Upper lobe of left lung (tissue), 6 donors: Measurements from ENCODE around the gene RHOF. TPM values are rescaled to one million over a fixed set of nuclear protein-coding genes. Genes with fewer than 3 reads are reported as not detected.
"Not testable (repeated sequence)": the region's sequence is repeated elsewhere in the genome, so short reads cannot be mapped to it uniquely, and the experiment has no call there.

ENCODE experiments used
- ATAC-seq, 2 donors: fragments of 200-7000 bp; cut with Tn5 transposase; one replicate each; pipeline ENCODE4 v1.9.1; 2022; ENCODE audit warnings: mild to moderate bottlenecking in 2 of 2, moderate library complexity in 2 of 2; ENCODE audit not compliant: low FRiP score in 2 of 2
- DNase-seq, 2 donors: peaks; one replicate each; pipeline ENCODE4 v3.0.0-alpha.2; 2019 to 2020
- H3K27ac ChIP-seq, 4 donors: fragments of 200-600 bp; sonication (generic); one replicate each; pipeline ENCODE4 v1.5.1; 2016 to 2019
- H3K27me3 ChIP-seq, 4 donors: fragments of 200-600 bp; sonication (generic); one replicate each; pipeline ENCODE4 v1.5.1; 2017 to 2019
- H3K36me3 ChIP-seq, 4 donors: fragments of 200-600 bp; sonication (generic); one replicate each; pipeline ENCODE4 v1.5.1; 2016 to 2019
- H3K4me1 ChIP-seq, 4 donors: fragments of 200-600 bp; sonication (generic); one replicate each; pipeline ENCODE4 v1.5.1; 2018 to 2019
- H3K4me3 ChIP-seq, 4 donors: fragments of 200-600 bp; sonication (generic); one replicate each; pipeline ENCODE4 v1.5.1; 2017 to 2019; ENCODE audit warnings: mild to moderate bottlenecking in 2 of 4, moderate library complexity in 1 of 4
- H3K9me3 ChIP-seq, 4 donors: fragments of 200-600 bp; sonication (generic); one replicate each; pipeline ENCODE4 v1.5.1; 2018 to 2019
- EP300 ChIP-seq, 4 donors: sonication (generic); formaldehyde crosslinking; IDR thresholded peaks; one replicate each; pipeline ENCODE4 v1.5.1; 2017; ENCODE audit warnings: antibody characterized with exemption in 4 of 4, control low read depth in 2 of 4
- POLR2A ChIP-seq, 4 donors: fragments of 450-650 bp; IDR thresholded peaks; one replicate each; pipeline ENCODE4 v1.5.1; 2016 to 2017; ENCODE audit warnings: antibody characterized with exemption in 4 of 4, mild to moderate bottlenecking in 2 of 4
- POLR2AphosphoS5 ChIP-seq, 2 donors: sonication (generic); formaldehyde crosslinking; IDR thresholded peaks; one replicate each; pipeline ENCODE4 v1.5.1; 2017; ENCODE audit warnings: antibody characterized with exemption in 2 of 2
- WGBS, 2 donors: methylation state at CpG; one replicate each; pipeline ENCODE4 v1.1.5; 2017 to 2018; 5-methylcytosine and 5-hydroxymethylcytosine counted together
- total RNA-seq, 6 donors: library from RNA; depleted of rRNA in 4 of 6; stranded (reverse); fragments of >200 nt in 4 of 6; gene quantifications; one replicate each; pipeline versions ENCODE4 v1.1.0 to v1.2.1, GENCODE V29; 2016 to 2021
- TF ChIP-seq, protein P1 (sequence below), 6 experiments: fragments of 450-650 bp in 4 of 6; fragments of 200-600 bp in 2 of 6; sonication (generic) in 2 of 6; IDR thresholded peaks; one replicate each; pipeline ENCODE4 v1.5.1; 2016 to 2019; ENCODE audit warnings: antibody characterized with exemption in 6 of 6
- donor health status: DM: no; HTN: no; CAD: no; lungs with moderate emphysema.
- donor health status: DM: no; HTN: yes; CAD: no; lungs with severe emphysema.

Gene RHOF
- total RNA-seq, 6 donors from 2014 or later: 33.5 to 145 (median 45.5) TPM

DNA sequence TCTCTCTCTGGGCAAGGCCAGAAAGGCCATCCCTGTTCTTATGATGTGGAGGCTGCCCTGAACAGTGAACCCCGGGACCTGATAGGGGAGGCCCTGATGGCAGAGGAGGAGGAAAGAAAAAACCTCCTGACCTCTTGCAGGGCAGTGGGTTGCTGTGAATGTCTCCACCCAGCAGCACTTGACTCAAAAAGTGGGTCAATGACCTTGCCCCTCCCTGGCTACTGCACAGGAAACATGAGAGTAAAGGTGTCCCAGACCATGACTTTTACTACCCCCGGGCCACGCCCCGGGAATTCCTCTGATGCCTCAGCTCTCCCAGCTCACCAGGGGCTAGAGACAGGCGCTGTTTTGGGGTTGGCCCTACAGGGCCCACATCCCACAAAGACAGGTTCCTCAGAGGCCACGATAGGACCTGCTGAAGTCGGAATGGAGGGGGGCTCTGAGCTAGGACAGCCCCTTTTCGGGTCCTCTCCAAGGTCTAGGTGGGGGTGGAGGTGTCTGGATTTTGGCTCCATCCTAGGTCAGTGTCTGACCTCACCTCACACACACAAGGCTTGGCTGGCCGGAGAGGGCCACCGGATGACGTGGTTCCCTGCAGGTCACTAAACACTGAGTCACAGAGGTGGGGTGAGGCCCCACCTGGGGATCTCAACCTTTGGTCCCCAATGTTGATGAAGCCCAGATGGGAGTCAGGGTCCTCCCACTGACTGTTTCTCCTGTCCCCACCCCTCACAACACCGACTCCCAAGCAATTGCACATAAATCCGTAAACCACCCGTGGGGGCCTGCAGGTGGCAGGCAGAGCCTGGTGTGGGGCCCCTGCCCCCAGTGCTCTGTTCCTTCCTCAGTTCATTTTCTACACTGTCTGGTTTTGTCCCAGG lies 1.6 kb downstream of the RHOF start:
- H3K4me1 ChIP-seq: peaks cover 55 to 98% (median 85%) of the 10 kb centered on the region in 4 donors
- H3K9me3 ChIP-seq: no peaks in the 10 kb centered on the region
- peaks cover 0 to 11% (median 9%) of the 10 kb centered on the region in 4 donors for H3K36me3 ChIP-seq
- peak overlapping the region in 3 of 4 donors; percentile 57 to 62 (median 57) for H3K4me3 ChIP-seq
- ATAC-seq (no peak), DNase-seq (peak in 1 of 2 donors; percentile 75)
- H3K27ac ChIP-seq: peak overlapping the region; percentile 81 to 97 (median 88)
- 40 to 55% methylated on average over 10 to 11 of the region's 14 CpGs for WGBS, 2 donors
- no peaks in the 10 kb centered on the region for H3K27me3 ChIP-seq
- no peak for TF ChIP-seq POLR2A (IDR thresholded peaks at IDR 0.05)
- no peak for TF ChIP-seq EP300 (IDR thresholded peaks at IDR 0.05)
- TF ChIP-seq, protein P1, sequence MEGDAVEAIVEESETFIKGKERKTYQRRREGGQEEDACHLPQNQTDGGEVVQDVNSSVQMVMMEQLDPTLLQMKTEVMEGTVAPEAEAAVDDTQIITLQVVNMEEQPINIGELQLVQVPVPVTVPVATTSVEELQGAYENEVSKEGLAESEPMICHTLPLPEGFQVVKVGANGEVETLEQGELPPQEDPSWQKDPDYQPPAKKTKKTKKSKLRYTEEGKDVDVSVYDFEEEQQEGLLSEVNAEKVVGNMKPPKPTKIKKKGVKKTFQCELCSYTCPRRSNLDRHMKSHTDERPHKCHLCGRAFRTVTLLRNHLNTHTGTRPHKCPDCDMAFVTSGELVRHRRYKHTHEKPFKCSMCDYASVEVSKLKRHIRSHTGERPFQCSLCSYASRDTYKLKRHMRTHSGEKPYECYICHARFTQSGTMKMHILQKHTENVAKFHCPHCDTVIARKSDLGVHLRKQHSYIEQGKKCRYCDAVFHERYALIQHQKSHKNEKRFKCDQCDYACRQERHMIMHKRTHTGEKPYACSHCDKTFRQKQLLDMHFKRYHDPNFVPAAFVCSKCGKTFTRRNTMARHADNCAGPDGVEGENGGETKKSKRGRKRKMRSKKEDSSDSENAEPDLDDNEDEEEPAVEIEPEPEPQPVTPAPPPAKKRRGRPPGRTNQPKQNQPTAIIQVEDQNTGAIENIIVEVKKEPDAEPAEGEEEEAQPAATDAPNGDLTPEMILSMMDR (IDR thresholded peaks at IDR 0.05): no peak
- no peak for TF ChIP-seq POLR2AphosphoS5 (IDR thresholded peaks at IDR 0.05)

DNA sequence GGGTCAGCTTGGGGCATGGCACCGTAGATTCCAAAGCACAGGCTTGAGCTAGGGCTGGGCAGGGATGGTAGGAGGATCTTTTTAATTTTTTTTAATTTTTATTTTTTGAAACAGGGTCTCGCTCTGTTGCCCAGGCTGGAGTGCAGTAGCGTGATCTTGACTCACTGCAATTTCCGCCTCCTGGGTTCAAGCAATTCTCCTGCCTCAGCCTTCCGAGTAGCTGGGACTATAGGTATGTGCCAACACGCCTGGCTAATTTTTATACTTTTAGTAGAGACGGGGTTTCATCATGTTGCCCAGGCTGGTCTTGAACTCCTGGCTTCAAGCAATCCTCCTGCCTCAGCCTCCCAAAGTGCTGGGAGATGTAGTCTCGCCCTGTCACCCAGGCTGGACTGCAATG lies 2.7 kb downstream of the RHOF start:
- peak overlapping the region; percentile 79 to 94 (median 84) for H3K27ac ChIP-seq

DNA sequence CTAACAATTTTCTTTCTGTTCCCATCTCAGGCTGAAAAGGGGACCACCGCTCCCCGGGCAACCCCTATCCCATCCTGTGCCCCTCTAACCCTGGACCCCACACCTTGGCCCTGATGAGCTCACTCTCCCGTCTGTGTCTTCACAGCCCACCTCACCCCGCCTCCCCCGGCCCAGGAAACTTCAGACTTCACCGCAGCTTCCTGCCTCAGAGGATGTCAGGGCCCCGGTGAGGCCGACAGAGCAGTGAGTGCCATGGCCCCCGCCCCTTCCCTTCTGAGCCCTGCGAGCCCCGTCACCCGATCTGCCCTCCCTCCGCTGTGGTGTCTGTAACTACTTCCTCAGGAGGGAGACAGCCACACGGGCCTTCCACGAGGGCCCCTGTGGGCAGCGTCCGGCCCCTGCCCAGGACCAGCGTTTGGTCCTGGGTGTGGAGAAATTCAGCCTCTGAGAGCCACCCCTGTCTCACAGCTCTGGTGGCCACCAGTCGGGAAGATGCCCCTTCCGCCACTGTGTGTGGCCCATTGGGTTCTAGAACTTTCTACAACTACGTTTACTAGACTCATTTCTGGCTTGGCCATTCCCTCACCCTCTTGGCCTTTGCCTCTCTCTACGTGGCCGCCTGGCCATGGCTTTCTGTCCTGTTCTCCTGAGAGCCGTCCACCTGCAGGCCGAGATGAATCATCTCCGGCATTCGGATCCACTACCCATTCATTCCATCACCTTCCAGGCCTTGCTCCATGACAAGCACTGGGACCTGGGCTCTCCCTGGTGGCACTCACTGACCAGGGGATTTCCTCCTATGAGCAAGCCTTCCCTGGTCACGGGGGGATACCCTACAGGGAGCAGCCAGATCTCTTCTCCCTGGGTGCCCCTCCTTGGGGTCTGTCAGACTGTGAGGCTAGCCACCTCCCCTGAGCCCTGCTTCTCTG lies 3.4 kb downstream of the RHOF start:
- peak; percentile 88 to 92 for DNase-seq
- Histone ChIP-seq H3K4me1 (peaks cover 40 to 91% (median 77%) of the 10 kb centered on the region in 4 donors), H3K36me3 (no peaks in the 10 kb centered on the region), H3K4me3 (peak overlapping the region in 3 of 4 donors; percentile 9 to 26 (median 24)), H3K9me3 (no peaks in the 10 kb centered on the region), H3K27me3 (no peaks in the 10 kb centered on the region), H3K27ac (peak overlapping the region; percentile 79 to 94 (median 84))
- WGBS, 2 donors: 45 to 52% methylated on average over 23 to 28 of the region's 28 CpGs
- peak in 1 of 2 donors; percentile 32 for TF ChIP-seq POLR2AphosphoS5 (IDR thresholded peaks at IDR 0.05)
- TF ChIP-seq POLR2A (IDR thresholded peaks at IDR 0.05): peak in 1 of 4 donors; percentile 65
- no peak for TF ChIP-seq EP300 (IDR thresholded peaks at IDR 0.05)
- ATAC-seq: peak; percentile 33 to 52

More for the DNA sequence above, 2.7 kb downstream of the RHOF start:
- WGBS, 2 donors: 92 to 95% methylated on average over 8 of the region's 8 CpGs
- ATAC-seq, H3K27me3 ChIP-seq, H3K9me3 ChIP-seq, DNase-seq, H3K36me3 ChIP-seq, H3K4me3 ChIP-seq: not testable (repeated sequence)
- peaks cover 47 to 98% (median 83%) of the 10 kb centered on the region in 4 donors for H3K4me1 ChIP-seq

DNA sequence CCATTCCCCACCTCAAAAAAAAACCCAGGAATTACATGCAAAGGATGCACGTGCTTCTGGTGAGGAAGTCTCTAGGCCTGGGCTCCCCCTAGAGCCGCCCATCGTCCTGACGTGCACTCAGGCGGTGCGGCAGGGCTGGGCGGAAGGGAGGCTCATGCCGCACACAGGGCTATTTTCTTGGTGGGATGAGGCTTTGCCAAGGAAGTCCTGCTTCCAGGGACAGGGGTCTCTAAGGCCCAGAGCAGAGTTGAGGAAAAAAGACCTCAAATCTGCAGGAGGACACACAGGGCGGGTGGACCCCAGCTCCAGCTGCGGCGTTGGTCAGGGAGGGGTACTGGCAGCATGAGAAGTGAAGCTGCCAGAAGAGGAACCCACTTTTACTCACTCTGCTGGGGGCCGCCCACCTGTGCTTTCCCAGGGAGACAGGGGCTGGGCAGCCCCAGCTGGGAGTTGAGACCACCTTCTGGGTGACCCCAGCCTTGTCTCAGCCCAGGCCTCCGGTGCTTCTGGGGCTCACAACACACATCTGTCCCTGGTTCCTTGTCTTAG lies 4.2 kb downstream of the RHOF start:
- Histone ChIP-seq H3K27ac (peak overlapping the region; percentile 79 to 94 (median 84)), H3K4me1 (peaks cover 33 to 83% (median 69%) of the 10 kb centered on the region in 4 donors), H3K4me3 (peak overlapping the region in 3 of 4 donors; percentile 9 to 26 (median 24)), H3K36me3 (no peaks in the 10 kb centered on the region), H3K9me3 (no peaks in the 10 kb centered on the region), H3K27me3 (no peaks in the 10 kb centered on the region)
- ATAC-seq: peak in 1 of 2 donors; percentile 18
- DNase-seq: no peak
- 56 to 74% methylated on average over 8 to 12 of the region's 13 CpGs for WGBS, 2 donors
- TF ChIP-seq POLR2AphosphoS5 (IDR thresholded peaks at IDR 0.05) (peak in 1 of 2 donors; percentile 52), EP300 (IDR thresholded peaks at IDR 0.05) (no peak), POLR2A (IDR thresholded peaks at IDR 0.05) (peak in 1 of 4 donors; percentile 22)
- TF ChIP-seq, protein P1 (IDR thresholded peaks at IDR 0.05): no peak

DNA sequence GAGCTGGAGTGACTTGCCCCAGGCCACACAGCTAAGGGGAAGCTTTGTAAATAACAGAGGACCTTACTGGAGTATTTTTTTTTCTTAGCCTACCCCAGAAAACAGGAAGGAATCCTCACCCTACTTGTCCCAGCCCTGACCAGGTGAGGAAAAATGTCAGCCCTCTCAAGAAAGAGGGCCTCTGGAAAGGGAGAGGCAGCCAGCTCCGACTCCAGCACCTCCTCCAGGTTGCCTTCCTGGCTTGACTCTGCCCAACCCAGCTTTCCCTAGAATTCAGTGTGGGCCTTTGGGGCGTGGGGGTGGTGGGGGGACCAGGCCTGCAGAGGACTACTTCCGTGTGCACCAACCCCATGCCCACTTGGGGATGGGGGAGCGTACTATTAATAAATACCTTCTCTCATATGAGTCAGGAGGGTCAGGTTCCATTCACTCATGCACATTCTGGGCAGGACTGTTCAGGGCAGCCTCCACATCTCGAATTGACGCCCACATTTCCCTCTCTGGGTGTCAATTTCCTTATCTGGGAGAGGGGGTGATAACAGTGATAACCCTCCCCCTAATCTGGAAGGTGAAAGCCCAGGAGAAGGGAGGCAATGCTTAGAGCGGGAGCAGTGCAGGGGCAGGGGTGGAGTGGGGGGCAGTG lies 5.2 kb downstream of the RHOF start:
- no peak for DNase-seq
- peaks cover 23 to 73% (median 60%) of the 10 kb centered on the region in 4 donors for H3K4me1 ChIP-seq

More for the DNA sequence above, 5.2 kb downstream of the RHOF start:
- no peaks in the 10 kb centered on the region for H3K9me3 ChIP-seq
- H3K27ac ChIP-seq: peak overlapping the region in 3 of 4 donors; percentile 83 to 94 (median 85)
- H3K36me3 ChIP-seq: no peaks in the 10 kb centered on the region
- no peak for TF ChIP-seq POLR2AphosphoS5 (IDR thresholded peaks at IDR 0.05)
- TF ChIP-seq POLR2A (IDR thresholded peaks at IDR 0.05): no peak
- TF ChIP-seq, protein P1 (IDR thresholded peaks at IDR 0.05): no peak
- TF ChIP-seq EP300 (IDR thresholded peaks at IDR 0.05): no peak
- ATAC-seq: no peak
- H3K4me3 ChIP-seq: no peak overlapping the region
- H3K27me3 ChIP-seq: no peaks in the 10 kb centered on the region
- 63 to 70% methylated on average over 7 of the region's 7 CpGs for WGBS, 2 donors
